GM18499 (cell line): Measurements from ENCODE around the gene MORC3.
"Not testable (repeated sequence)": the region's sequence is repeated elsewhere in the genome, so short reads cannot be mapped to it uniquely, and the experiment has no call there.

Experiments
- ATAC-seq: cut with Tn5 transposase; IDR thresholded peaks from one replicate; pipeline ENCODE4 v1.9.1; 2021; ENCODE audit warnings: moderate number of reproducible peaks; ENCODE audit not compliant: insufficient read depth, unreplicated experiment

Gene MORC3, protein sequence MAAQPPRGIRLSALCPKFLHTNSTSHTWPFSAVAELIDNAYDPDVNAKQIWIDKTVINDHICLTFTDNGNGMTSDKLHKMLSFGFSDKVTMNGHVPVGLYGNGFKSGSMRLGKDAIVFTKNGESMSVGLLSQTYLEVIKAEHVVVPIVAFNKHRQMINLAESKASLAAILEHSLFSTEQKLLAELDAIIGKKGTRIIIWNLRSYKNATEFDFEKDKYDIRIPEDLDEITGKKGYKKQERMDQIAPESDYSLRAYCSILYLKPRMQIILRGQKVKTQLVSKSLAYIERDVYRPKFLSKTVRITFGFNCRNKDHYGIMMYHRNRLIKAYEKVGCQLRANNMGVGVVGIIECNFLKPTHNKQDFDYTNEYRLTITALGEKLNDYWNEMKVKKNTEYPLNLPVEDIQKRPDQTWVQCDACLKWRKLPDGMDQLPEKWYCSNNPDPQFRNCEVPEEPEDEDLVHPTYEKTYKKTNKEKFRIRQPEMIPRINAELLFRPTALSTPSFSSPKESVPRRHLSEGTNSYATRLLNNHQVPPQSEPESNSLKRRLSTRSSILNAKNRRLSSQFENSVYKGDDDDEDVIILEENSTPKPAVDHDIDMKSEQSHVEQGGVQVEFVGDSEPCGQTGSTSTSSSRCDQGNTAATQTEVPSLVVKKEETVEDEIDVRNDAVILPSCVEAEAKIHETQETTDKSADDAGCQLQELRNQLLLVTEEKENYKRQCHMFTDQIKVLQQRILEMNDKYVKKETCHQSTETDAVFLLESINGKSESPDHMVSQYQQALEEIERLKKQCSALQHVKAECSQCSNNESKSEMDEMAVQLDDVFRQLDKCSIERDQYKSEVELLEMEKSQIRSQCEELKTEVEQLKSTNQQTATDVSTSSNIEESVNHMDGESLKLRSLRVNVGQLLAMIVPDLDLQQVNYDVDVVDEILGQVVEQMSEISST

DNA sequence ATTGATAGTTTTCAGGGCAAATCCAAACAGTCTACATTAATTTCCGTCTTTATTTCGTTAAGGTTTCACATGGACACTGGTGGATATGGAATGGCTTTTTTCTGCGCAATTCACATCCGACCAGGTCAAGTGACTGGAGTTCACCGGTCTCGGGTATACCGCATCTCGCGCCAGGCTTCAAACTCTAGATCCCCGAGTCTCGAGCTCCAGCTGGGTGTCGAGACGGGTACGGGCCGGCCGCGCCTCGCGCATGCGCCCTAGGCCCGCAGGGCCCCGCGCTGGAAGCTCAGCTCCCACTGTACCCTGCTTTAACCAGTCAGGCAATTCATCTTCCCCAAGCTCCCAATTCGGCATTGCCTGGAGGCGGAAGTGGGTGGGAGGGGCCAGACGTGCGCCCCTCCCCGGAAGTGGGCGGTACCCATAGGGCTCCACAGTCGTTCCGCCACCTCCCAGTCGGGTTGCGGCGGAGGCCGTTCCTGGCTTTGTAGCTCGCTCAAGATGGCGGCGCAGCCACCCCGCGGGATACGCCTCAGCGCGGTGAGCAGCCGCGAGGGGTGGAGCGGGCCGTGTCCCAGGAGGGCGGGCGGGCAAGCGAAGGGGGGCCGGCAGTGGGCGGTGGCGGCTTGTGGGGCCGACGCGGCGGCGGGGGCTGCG, at the start of gene MORC3:
MORC3 (plus strand) TSS at position 431 of the 654 bp plus-strand sequence; CDS start at position 499, 68 bp downstream.
- ATAC-seq: peak; percentile 82

DNA sequence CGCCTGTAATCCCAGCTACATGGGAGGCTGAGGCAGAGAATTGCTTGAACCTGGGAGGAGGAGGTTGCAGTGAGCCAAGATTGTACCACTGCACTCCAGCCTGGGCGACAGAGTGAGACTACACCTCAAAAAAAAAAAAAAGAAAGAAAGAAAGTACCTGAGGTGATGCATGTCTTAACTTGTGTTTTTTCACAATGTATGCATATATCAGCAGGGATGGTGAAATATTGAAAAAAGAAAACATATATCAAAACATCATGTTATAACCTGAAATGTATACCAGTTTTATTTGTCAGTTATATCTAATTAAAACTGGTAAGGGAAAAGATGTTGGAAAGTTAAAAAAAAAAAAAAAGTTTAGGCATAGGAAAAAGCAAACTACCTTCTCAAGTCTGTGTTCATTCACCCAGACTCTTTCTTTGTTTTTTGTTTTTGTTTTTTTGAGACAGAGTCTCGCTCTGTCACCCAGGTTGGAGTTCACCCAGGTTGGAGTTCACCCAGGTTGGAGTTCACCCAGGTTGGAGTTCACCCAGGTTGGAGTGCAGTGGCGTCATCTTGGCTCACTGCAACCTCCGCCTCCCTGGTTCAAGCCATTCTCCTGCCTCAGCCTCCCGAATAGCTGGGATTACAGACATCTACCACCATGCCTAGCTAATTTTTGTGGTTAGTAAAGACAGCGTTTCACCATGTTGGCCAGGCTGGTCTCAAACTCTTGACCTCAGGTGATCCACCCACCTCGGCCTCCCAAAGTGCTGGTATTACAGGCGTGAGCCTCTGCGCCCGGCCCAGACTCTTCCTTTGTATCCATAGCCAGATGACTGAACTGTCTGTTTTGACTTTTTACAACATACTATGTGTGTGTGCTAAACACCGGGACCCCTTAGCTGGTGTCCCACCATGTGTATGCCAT, 49.0 kb upstream of the MORC3 start:
- not testable (repeated sequence) for ATAC-seq

DNA sequence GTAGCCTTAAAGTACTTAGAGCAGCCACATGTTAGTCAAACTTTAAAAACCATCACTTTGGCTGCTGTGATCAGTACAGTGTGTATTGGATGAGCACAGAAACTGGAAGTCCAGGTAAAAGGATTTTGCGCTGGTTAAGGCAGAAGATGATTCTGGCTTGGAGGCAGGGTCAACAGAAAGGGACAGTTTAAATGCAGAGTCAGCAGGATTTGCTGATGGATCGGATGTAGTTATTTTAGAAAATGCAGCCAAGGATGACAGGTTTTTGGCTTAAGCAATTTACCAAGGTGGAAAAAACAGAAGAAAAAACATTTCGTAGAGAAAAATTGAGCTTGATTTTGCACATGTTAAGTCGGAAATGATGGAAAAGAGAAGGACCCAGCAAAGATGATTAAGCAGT, 45.9 kb upstream of the MORC3 start:
- no peak for ATAC-seq

DNA sequence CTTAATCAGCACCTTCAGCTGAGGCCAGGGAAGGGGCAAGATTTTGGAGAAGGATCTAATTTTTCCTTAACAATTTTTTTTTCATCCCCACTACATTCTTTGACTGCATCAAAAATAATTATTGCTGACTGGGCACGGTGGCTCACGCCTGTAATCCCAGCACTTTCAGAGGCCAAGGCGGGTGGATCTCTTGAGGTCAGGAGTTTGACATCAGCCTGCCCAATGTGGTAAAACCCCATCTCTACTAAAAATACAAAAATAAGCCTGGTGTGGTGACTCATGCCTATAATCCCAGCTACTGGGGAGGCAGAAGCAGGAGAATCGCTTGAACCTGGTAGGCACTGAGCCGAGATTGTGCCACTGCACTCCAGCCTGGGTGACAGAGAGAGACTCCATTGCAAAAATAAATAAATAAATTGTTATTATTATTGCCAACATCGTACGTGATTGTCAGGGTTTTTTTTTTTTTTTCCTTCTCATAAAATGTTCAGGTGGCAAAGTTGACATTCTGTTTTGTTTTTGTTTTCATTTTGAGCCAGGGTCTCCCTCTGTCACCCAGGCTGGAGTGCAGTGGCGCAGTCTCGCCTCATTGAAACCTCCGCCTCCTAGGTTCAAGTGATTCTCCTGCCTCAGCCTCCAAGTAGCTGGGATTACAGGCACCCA, 37.3 kb upstream of the MORC3 start:
- no peak for ATAC-seq

DNA sequence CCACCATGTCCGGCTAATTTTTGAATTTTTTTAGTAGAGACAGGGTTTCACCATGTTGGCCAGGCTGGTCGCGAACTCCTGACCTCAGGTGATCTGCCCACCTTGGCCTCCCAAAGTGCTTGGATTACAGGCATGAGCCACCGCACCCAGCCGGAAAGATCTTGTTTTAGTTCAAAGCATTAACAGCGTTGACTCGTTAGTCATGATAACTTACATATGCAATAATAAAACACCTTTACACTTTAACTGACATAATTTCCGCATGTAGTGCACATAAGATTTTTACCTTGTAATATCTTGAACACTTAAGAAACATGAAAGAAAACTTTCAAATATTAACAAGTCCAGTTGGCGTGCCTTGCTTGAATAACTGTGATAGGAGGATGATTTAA, 36.8 kb upstream of the MORC3 start:
- ATAC-seq: not testable (repeated sequence)

DNA sequence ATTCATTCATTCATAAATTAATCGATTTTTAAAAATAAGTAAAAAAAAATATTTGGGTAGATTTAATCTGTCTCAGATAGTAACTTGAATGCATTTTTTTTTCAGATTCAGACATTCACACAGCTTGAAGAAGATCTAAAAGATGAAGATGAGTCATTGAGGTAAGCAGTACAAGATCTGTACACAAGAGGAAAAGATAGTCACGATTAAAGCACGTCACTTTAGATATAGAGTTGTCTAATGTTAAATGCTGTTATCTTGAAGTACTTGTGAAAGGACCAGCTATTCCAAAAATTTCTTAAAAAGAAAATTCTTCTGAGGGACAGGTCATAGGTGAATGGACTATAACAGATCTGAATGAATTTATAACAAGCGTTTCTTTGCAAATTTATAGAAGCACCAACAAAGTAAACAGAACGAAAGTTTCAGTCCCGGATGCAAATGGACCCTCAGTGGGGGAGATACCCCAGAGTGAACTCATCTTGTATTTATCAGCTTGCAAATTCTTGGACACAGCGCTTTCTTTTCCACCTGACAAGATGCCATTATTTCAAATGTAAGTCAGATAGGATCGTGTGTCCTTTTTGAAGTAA, 31.2 kb upstream of the MORC3 start:
- peak; percentile 23 for ATAC-seq

DNA sequence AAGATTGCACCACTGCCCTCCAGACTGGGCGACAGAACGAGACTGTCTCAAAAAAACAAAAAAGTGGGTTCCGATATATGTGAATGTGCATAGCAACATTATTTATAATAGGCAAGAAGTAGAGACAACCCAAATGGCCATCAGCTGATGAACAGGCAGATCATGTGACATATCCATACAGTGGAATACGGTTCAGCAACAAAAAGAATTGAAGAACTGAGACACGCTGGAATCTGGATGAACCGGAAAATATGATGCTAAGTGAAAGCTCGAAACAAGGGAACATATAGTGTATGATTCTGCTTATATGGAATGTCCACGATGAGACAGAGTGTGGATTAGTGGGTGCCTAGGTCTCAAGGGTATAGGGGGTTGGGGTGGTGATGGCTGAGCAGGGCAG, 28.5 kb upstream of the MORC3 start:
- ATAC-seq: no peak

DNA sequence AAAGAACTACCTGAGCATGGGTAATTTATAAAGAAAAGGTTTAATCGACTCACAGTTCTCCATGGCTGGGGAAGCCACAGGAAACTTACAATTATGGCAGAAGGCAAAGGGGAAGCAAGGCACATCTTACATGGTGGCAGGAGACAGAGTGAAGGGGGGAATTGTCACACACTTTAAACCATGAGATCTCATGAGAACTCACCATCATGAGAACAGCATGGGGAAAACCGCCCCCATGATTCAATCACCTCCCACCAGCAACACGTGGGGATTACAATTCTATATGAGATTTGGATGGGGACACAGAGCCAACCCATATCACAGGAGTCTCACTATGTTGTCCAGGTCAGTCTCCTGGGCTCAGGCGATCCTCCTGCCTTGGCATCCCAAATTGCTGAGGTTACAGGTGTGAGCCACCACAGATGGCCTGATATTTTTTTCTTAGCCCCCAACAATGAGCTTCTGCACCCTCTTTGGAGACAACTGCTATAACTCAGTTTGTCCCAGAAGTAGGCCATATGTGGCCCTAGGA, 22.5 kb upstream of the MORC3 start:
- no peak for ATAC-seq

DNA sequence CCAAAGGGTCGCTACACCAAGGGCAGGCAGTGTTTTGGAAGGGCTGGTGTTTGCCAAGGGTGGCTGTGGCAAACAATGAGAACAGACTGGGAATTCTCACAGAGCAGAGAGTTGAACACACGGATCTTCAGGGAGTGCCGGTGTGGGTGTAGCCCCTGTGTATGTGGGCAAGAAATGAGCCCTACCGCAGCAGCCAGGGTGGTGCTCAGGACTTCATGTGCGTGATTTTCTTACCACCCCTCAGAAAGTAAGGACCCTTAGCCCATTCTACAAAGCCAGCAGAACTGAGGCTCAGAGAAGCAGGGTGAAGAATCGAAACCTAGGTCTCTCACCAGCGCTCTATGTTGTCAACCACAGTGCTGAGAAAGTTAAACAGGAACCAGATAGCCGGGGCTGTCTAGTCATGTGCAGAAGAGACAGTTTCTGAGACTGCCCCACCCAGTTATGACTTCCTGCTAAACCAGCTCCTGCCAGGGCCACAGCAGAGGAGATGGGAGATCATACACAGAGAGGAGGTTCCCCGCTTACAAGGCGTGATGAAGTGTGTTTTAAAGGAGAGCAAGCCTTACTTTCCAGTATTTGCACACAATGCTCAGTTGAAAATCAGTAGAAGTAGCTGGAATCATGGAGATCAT, 21.9 kb upstream of the MORC3 start:
- peak; percentile 84 for ATAC-seq

DNA sequence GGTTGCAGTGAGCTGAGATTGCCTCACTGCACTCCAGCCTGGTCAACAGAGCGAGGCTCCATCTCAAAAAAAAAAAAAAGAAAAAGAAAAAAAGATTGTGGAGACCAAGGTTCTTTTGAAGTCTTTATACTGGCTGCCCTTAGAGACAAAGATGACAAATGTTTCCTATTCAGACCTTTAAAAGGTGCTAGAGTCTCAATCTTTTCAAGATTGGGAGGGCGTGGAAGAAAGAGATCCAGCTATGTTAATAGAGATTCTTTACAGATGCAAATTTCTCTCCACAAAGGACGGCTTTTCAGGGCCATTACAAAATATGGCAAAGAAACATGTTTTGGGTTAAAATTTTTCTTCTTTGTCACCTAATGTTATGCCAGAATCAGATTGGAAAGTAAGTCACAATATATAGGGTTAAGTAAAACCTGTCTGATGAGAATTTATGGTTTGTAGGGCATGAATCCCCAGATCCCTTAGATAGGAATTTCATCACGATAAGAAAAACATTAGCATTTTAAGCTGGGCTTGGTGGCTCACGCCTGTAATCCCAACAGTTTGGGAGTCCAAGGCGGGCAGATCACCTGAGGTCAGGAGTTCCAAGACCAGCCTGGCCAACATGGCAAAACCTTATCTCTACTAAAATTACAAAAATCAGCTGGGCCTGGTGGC, 13.0 kb upstream of the MORC3 start:
- ATAC-seq: no peak

DNA sequence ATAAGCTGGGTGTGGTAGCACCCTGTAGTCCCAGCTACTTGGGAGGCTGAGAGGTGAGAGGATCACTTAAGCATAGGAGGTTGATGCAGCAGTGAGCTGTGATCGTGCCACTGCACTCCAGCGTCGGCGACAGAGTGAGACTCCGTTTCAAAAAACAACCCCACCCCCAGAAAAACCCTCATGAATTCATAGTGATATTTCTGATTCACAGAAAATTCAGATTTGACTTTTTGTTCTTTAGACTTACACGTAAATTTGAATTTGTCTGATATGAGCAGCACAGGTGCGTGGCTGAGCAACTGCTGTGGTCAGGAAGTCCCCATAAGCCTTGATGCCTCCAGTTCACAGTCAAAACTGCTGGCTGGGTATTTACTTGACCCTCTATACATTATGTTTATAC, 10.0 kb upstream of the MORC3 start:
- ATAC-seq: peak; percentile 88

DNA sequence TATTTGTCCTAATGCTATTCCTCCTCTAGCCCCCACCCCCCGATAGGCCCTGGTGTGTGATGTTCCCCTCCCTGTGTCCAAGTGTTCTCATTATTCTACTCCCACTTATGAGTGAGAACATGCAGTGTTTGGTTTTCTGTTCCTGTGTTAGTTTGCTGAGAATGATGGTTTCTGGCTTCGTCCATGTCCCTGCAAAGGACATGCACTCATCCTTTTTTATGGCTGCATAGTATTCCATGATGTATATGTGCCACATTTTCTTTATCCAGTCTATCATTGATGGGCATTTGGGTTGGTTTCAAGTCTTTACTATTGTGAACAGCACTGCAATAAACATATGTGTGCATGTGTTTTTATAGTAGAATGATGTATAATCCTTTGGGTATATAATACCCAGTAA, 6.6 kb upstream of the MORC3 start:
- ATAC-seq: not testable (repeated sequence)

DNA sequence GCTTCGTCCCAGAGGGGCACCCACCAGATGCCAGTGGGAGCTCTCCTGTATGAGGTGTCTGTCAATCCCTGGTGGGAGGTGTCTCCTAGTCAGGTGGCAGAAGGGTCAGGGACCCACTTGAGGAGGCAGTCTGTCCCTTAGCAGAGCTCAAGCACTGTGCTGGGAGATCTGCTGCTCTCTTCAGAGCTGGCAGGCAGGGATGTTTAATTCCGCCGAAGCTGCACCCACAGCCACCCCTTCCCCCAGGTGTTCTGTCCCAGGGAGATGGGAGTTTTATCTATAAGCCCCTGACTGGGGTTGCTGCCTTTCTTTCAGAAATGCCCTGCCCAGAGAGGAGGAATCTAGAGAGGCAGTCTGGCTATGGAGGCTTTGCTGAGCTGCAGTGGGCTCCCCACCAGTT, 4.0 kb upstream of the MORC3 start:
- ATAC-seq: not testable (repeated sequence)

DNA sequence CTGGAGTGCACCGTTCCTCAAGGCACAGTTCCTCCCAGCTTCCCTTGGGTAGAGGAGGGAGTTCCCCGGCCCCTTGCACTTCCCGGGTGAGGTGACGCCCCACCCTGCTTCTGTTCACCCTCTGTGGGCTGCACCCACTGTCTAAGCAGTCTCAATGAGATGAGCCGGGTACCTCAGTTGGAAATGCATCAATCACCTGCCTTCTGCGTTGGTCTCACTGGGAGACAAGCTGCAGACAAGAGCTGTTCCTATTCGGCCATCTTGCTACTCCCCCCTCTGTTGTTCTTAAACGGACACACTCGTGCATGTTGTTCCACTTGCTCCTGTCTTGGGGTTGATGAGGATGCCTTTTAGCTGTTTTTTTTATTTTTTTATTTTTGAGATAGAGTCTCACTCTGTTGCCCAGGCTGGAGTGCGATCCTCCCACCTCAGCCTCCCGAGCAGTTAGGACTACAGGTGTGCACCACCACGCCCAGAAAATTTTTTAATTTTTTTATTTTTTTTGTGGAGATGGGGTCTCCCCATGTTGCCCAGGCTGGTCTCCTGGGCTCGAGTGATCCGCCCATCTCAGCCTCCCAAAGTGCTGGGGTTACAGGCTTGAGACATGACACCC, 3.0 kb upstream of the MORC3 start:
- ATAC-seq: no peak

DNA sequence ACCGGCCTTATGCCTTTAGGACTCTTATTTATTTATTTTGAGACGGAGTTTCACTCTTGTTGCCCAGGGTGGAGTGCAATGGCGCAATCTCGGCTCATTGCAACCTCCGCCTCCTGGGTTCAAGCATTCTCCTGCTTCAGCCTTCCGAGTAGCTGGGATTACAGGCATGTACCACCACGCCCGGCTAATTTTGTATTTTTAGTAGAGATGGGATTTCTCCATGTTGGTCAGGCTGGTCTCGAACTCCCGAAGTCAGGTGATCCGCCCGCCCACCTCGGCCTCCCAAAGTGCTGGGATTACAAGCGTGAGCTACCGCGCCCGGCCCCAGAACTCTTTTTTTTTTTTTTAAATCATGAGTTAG, 611 bp upstream of the MORC3 start:
- not testable (repeated sequence) for ATAC-seq

DNA sequence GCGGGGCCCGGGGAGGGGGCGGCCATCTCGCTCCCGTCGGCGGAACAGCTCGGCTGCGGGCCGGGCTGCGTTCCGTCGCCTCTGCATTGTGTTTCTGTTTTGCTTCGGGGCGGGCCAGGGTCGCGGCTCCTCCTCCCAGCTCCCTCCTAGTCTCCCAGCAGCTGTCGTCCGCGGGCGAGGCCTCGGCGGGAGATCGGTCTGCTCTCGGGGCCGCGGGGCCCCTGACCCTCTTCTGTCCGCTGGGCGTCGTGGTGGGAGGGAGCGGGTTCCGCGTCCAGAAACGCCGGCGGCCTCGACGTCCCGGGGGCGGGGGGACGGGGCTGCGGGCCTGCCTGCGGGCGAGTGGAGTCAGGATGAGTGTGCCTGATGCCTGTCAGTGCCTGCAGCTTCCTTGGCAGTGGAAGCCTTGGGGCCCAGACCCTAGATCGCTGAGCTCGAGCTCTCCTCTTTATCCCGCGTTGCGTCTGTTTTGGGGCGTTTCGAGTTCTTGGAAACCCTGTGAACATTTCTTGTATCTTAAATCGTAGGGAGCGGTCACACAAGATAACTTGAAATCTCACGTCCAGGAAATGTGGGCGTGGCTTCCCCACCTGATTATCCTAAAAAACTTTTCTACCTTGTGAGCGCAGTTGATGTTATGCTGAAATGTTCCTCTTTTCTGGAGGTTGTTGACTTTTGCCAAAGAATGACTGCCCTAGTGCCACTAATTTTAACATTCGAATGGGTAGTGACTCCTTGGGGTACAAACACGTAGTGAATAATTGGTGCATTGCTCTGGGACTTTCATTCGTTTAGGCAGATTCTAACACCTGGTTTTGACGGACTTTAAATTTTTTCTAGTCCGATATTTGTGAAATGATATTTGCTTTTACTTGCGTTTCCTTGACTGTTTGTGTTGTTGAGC, 676 bp downstream of the MORC3 start:
- ATAC-seq: peak; percentile 16
